Retinal pigment epithelial cell (primary cell): Measurements from ENCODE around the gene SHC3.

Experiments
- DNase-seq: peaks from one replicate; pipeline ENCODE4 v3.0.0-alpha.2; 2010; ENCODE audit warnings: low read depth
- H3K4me3 ChIP-seq: 2 replicates; pipeline ENCODE4 v1.5.1; 2011; ENCODE audit warnings: mild to moderate bottlenecking, low read length, control low read depth, moderate library complexity
- TF ChIP-seq, protein P1 (sequence below): conservative IDR thresholded peaks from 2 replicates; pipeline ENCODE4 v1.5.1; 2011; ENCODE audit warnings: low read depth, low read length, control low read depth, inconsistent platforms

Gene SHC3

DNA sequence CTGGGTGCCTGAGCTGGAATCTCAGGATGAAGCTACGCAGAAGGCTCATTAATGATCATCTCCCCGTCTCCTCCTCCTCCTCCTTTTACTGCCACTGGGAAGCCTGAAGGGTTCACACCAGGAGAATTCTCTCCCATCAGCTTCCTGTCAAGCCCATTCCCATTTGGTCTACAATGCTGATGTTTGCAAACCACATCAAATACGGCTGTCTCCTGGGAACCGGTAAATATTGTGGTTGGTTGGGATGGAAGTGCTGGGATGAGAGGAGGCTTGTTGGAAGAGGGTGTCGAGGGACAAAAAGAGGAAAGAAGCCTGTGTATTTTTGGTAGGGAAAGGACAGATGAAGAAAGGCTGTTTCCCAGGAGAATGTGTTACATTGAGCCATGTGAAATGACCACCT, 200.6 kb downstream of the SHC3 start:
- no peak overlapping the region for H3K4me3 ChIP-seq
- DNase-seq, result no peak
- TF ChIP-seq, protein P1, sequence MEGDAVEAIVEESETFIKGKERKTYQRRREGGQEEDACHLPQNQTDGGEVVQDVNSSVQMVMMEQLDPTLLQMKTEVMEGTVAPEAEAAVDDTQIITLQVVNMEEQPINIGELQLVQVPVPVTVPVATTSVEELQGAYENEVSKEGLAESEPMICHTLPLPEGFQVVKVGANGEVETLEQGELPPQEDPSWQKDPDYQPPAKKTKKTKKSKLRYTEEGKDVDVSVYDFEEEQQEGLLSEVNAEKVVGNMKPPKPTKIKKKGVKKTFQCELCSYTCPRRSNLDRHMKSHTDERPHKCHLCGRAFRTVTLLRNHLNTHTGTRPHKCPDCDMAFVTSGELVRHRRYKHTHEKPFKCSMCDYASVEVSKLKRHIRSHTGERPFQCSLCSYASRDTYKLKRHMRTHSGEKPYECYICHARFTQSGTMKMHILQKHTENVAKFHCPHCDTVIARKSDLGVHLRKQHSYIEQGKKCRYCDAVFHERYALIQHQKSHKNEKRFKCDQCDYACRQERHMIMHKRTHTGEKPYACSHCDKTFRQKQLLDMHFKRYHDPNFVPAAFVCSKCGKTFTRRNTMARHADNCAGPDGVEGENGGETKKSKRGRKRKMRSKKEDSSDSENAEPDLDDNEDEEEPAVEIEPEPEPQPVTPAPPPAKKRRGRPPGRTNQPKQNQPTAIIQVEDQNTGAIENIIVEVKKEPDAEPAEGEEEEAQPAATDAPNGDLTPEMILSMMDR, result no peak

DNA sequence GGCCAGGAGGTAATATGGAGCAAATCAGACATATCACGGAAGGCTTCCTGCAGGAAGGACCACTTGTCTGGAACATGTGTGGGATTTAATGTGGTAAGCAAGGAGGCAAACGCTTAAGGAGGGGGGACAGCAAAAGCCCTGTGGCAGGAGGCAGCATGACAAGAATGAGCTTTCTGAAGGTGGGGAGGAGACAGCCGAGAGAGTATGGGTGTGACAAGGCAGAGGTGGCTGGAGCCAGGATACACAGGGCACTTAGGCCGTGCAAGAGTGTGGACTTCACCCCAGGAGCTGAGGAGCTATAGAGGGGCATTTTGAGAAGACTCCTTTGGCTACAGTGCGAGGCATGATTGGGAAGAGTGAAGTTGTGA, 201.7 kb downstream of the SHC3 start:
- no peak overlapping the region for H3K4me3 ChIP-seq
- TF ChIP-seq, protein P1, result no peak
- no peak for DNase-seq

DNA sequence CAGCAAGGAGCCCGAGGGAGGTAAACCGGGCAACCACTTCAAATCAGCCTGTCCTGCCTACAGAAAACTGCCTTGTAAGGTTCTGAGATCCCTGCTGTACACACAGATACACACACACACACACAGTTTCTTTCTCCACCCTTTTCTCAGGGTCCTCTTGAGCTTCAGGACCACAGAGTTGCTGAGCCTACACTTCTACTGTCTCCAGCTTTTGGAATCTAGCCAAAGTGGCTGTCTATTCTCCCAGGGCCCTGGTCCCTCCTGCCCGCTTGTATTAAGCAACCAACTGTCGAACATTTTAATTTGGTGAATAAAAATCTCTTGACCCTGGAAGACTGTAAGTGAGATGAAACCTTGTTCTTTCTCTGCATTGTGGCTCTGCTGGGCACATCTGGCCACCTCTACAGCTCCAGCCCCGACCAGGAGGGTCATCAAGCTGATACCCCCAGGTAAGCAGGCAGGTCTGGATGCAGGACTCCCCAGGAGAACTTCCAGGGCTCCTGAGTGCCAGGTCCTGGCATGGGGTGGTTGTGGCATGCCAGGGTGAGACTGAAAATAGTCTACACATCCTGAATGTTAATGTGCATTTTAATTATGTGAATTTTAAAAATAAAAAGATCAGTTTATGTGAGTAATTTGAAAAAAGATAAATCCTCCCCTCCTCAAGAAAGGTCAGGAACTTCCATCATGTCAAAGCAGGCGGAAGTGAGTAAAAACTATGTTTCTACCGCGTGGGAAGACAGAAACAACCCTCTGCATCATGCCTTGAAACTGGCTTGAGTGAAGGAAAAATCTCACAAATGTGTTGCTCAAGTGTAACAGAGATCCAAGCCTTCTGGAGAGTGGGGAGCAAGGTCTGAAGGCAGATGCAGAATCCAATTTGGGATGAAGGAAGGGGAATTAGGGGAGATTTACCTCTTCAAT, 202.4 kb downstream of the SHC3 start:
- no peak overlapping the region for H3K4me3 ChIP-seq
- no peak for DNase-seq
- TF ChIP-seq, protein P1, result no peak

DNA sequence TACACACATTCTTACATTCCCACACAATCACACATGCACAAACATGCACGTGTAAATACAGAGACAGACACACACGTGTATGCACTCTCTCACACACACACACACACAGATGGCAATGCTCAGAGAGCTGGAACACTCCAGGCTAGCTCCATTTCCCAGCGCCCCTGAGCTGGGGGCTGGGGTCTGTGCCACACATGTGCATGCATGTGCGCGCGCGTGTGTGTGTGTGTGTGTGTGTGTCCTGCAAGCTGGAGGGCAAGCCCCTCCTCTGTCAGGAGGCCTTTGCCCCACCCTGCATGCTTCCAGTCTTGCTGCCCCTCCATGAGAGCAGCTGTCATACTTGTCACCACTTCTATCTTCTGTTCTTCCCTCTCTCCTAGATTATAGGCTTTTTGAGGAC, 204.0 kb downstream of the SHC3 start:
- TF ChIP-seq, protein P1, result no peak
- DNase-seq, result no peak
- H3K4me3 ChIP-seq, result no peak overlapping the region

DNA sequence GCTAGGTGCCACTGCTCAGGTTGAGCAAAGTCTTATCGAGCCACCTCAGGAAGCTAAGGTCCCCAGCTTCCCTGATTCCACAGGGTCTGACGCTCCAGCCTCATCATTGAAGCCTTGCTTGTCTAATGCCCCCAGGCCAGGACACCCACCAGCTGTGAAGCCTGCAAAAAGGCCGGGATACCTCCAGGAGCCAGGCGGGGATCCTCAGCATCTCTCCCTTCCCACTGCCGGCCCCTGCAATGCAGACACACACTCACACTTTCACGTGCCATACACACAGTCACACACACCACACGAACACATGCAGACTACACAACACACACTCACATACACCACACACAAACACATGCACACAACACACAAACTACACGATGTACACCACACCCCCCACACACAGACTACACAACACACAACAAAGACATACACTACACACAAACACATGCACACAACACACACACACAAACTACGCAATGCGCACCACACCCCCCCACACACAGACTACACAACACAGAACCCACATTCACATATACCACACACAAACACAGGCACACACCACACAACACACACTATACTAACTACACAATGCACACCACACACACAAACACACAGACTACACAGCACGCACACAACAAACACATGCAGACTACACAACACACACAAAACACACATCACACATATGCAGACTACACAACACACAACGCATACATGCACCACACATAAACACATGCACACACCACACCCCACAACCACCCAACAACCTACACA, 205.2 kb downstream of the SHC3 start:
- no peak overlapping the region for H3K4me3 ChIP-seq
- DNase-seq, result no peak
- TF ChIP-seq, protein P1, result no peak

DNA sequence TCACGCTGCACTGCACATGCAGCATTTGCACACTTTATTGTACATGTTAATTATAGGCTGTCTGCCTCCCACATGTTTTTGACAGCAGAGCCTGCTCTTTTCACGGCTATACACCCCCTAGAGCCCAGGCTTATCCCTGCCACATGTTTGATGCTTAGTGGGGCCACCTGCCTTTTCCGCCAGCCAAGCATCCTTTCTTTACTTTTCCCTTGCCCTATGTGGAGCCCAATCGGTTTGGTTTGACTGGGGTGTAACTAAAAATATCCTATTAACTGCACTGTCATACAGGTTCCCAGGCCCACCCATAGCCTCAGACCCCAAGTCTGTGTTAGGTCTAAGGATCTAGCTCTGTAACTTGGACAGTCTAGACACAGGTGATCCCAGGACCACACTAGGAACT, 206.2 kb downstream of the SHC3 start:
- no peak overlapping the region for H3K4me3 ChIP-seq
- no peak for DNase-seq
- TF ChIP-seq, protein P1, result no peak
